ENCODE data around the gene CA10.

The CA10 gene

DNA sequence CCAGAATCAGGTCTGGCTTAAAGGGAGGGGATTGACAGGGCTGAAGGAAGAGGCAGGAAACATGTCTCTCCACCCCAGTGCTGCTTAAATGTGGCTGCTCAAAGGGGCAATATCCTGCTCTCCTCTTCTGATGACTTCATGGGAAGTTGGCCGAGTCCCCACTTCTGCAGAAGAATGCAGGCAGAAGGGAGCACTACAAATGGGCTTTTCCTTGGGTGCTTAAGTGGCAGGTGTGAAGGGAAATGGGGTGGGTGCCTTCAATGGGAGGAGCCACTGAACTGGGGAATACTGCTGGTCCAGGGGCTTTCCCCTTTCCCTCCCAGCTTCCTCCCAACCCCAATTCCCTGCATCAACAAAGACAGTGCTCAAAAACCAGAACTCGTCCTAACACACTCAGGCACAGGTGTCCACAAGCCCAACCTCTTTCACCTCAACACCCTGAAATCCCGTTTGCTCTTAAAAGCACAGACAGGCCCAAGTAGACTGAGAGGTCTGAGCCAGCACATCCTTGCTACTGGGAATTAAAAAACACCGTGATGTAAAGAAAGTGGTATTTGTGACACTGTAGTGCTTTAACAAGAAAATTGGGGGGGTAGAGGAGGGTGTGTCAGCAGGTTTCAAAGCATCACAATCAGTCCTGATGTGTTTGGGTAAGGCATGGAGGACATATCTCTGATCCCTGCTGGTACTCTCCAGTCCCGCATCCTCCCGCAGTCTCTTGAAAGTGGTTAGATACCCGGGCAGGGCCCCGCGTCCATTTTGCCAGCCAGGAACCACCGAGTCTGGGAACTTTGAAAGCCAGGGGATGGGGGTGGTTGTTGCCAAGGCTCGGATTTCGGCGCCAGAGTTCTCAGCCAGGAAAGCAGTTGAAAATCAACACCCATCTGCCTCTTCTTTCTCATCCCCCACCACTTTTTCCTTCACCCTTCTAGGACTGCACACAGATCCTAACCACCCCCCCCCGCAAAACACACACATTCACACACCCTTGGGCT is 1.6 kb downstream of the CA10 start:
- TF ChIP-seq, protein P1, sequence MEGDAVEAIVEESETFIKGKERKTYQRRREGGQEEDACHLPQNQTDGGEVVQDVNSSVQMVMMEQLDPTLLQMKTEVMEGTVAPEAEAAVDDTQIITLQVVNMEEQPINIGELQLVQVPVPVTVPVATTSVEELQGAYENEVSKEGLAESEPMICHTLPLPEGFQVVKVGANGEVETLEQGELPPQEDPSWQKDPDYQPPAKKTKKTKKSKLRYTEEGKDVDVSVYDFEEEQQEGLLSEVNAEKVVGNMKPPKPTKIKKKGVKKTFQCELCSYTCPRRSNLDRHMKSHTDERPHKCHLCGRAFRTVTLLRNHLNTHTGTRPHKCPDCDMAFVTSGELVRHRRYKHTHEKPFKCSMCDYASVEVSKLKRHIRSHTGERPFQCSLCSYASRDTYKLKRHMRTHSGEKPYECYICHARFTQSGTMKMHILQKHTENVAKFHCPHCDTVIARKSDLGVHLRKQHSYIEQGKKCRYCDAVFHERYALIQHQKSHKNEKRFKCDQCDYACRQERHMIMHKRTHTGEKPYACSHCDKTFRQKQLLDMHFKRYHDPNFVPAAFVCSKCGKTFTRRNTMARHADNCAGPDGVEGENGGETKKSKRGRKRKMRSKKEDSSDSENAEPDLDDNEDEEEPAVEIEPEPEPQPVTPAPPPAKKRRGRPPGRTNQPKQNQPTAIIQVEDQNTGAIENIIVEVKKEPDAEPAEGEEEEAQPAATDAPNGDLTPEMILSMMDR (IDR thresholded peaks at IDR 0.05; ENCODE audit: insufficient read depth, low read length, missing control alignments), result no peak
- POLR2A ChIA-PET, result no interaction called here
- no peak for DNase-seq (ENCODE audit: low read depth, low spot score)
- H3K4me3 ChIP-seq (ENCODE audit: low read depth, low read length), result no peak overlapping the region
- CTCF ChIA-PET, result no interaction called here

DNA sequence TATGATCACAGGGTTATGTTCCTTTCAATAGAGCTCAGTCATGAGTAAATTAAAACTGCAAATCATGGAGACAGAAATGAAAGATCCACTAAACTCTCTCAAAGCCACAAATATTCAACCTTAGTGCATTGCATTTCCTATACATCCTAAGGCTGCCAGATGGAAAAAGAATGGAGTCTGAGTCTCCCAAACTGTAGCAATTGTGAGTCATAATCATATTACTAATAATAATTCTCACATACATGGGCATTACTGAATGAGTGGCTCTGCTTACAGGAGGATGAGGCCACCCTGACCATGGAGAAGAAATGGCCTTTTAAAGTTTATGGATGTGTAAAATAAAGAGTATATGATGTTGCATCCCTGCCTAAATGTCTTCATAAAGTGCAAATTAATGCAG is 3.2 kb downstream of the CA10 start:
- no peak for DNase-seq (ENCODE audit: low read depth, low spot score)
- ChIA-PET POLR2A (no interaction called here), CTCF (no interaction called here)
- H3K4me3 ChIP-seq (ENCODE audit: low read depth, low read length), result no peak overlapping the region
- TF ChIP-seq, protein P1 (IDR thresholded peaks at IDR 0.05; ENCODE audit: insufficient read depth, low read length, missing control alignments), result no peak

DNA sequence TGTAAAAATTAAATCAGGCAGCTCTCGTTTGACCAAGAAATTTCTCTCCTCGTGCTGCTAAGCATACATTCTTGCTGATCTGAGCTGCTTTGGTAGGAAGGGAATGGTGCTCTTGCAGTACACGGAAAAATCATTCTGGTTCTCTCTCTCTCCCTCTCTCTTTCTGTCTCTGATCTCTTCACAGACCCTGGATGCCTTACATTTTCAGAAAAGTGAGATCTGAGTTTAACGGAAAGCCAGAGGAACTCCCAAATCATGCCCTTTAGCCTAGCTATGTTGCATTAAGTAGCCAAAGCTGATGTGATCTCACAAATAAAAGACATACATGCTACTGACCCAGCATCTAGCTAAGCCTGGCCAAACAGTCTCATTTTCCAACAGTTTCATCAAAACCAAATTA is 4.0 kb downstream of the CA10 start:
- ChIA-PET CTCF (no interaction called here), POLR2A (no interaction called here)
- no peak for DNase-seq (ENCODE audit: low read depth, low spot score)
- no peak overlapping the region for H3K4me3 ChIP-seq (ENCODE audit: low read depth, low read length)
- TF ChIP-seq, protein P1 (IDR thresholded peaks at IDR 0.05; ENCODE audit: insufficient read depth, low read length, missing control alignments), result no peak

DNA sequence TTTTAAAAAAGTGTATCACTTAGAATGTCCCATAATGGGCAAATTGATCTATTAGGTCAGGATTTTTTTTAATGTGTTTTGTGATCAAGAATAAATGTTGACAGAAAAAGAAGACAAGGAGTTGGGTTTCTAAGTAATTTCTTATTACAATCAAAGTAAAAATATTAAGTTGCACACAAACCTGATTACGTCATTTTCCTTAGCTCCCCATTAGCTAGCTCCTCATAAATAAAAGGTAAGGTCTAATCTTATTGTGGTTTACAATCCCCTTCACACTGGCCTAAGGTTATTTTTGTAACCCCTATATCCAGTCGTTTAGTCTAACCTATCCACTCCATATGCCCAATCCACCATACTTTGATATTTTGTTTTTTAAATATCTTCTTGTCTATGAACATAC is 7.6 kb downstream of the CA10 start:
- no peak overlapping the region for H3K4me3 ChIP-seq (ENCODE audit: low read depth, low read length)
- CTCF ChIA-PET, result no interaction called here
- TF ChIP-seq, protein P1 (IDR thresholded peaks at IDR 0.05; ENCODE audit: insufficient read depth, low read length, missing control alignments), result no peak
- DNase-seq (ENCODE audit: low read depth, low spot score), result no peak
- POLR2A ChIA-PET, result no interaction called here

DNA sequence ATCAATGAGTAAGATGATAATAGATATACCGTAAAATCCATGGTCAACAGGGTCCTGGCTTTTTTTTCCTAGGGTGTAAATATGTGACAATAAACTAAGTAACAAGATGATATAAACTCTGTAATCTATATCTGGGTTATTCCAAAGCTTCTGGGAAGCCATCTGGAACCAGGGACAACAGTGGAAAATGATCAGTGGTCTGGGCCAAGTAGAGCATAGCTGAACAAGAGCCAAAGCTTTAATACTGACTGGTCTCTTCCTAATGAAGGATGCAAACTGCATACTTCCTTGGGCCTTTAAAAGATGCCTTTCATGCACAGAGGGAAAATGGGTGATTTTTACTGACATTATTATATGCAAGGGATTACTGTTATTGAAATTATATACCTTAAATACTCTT is 8.9 kb downstream of the CA10 start:
- no peak overlapping the region for H3K4me3 ChIP-seq (ENCODE audit: low read depth, low read length)
- TF ChIP-seq, protein P1 (IDR thresholded peaks at IDR 0.05; ENCODE audit: insufficient read depth, low read length, missing control alignments), result no peak
- ChIA-PET POLR2A (no interaction called here), CTCF (no interaction called here)
- no peak for DNase-seq (ENCODE audit: low read depth, low spot score)

DNA sequence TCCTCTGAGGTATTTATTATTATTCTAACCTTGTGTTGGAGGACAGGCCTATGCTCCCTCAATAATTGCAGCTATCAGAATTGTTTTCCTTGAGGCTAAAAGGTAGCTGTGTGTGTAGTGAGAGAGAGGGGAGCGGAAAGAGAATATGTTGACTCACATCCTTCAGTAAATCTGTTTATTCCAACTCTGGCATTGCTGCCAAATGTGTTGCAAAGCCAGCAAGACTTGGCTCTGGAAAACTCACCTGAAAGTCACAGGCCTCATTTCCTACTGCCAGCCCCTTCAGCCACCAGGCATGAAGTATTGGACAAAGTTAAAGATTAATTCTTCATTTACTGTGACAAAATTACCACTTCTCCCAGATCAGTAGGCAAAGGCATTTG is 9.6 kb downstream of the CA10 start:
- no peak overlapping the region for H3K4me3 ChIP-seq (ENCODE audit: low read depth, low read length)
- POLR2A ChIA-PET, result no interaction called here
- no peak for DNase-seq (ENCODE audit: low read depth, low spot score)
- TF ChIP-seq, protein P1 (IDR thresholded peaks at IDR 0.05; ENCODE audit: insufficient read depth, low read length, missing control alignments), result no peak
- CTCF ChIA-PET, result no interaction called here

All from AG04449 (cell line).